Smooth muscle cell of the brain vasculature (primary cell): ENCODE data around the gene SCO2.

ENCODE experiments used
- DNase-seq: peaks from one replicate; pipeline ENCODE4 v3.0.0-alpha.2; 2012; ENCODE audit warnings: low read depth, low spot score

SCO2 gene

GRCh38 chr22:50532824-50533796, 7.7 kb upstream of the SCO2 start:
- DNase-seq = no peak

GRCh38 chr22:50531962-50532674, 6.7 kb upstream of the SCO2 start:
- DNase-seq = no peak

- no peak for DNase-seq
Measured at GRCh38 chr22:50531546-50531961, 6.2 kb upstream of the SCO2 start.

GRCh38 chr22:50530877-50531545, 5.6 kb upstream of the SCO2 start:
- no peak for DNase-seq

- no peak for DNase-seq
Measured at GRCh38 chr22:50530580-50530876, 5.1 kb upstream of the SCO2 start.

GRCh38 chr22:50529897-50530579, 4.6 kb upstream of the SCO2 start, which contains the start of gene TYMP:
TSS of gene TYMP (minus strand) at chr22:50530012. CDS start at chr22:50529709, 303 bp downstream.
- DNase-seq = no peak

GRCh38 chr22:50529416-50529896, 4.1 kb upstream of the SCO2 start:
- no peak for DNase-seq

- no peak for DNase-seq
Measured at GRCh38 chr22:50528682-50529415, 3.5 kb upstream of the SCO2 start.

- DNase-seq = no peak
Measured at GRCh38 chr22:50527921-50528681, 2.7 kb upstream of the SCO2 start.

GRCh38 chr22:50526834-50527801, 1.7 kb upstream of the SCO2 start:
- DNase-seq = no peak

GRCh38 chr22:50526108-50526833, 873 bp upstream of the SCO2 start:
- no peak for DNase-seq

GRCh38 chr22:50525858-50526107, 385 bp upstream of the SCO2 start:
- no peak for DNase-seq

GRCh38 chr22:50524676-50525103, 708 bp downstream of the SCO2 start:
- no peak for DNase-seq

- no peak for DNase-seq
Measured at GRCh38 chr22:50523806-50524675, 1.4 kb downstream of the SCO2 start.

- DNase-seq = no peak
Measured at GRCh38 chr22:50523458-50523805, 2.0 kb downstream of the SCO2 start.

GRCh38 chr22:50522806-50523438, 2.5 kb downstream of the SCO2 start:
- no peak for DNase-seq

GRCh38 chr22:50522208-50522805, 3.1 kb downstream of the SCO2 start:
- DNase-seq = no peak
